Activated CD4-positive, alpha-beta memory T cell treated with anti-CD3 and anti-CD28 coated beads for 36 hours (primary cell): Measurements from ENCODE around the gene AHRR. TPM values are rescaled to one million over a fixed set of nuclear protein-coding genes. Genes with fewer than 3 reads are reported as not detected.
A peak's percentile ranks its signal among the peaks of the same experiment; 100 is the strongest.
"Not testable (repeated sequence)": the region's sequence is repeated elsewhere in the genome, so short reads cannot be mapped to it uniquely, and the experiment has no call there.

Source experiments
- CTCF ChIA-PET: fragments of 350-600 bp; sonication (Branson Sonifier 250); formaldehyde crosslinking; loops from one replicate; lab custom pipeline; 2021; ENCODE audit warnings: antibody characterized with exemption, inconsistent platforms; lab: Charles Lee
- POLR2A ChIA-PET: fragments of 350-600 bp; sonication (Branson Sonifier 250); formaldehyde crosslinking; loops from one replicate; lab custom pipeline; 2021; ENCODE audit warnings: antibody characterized with exemption; lab: Charles Lee
- DNase-seq: peaks from one replicate; pipeline ENCODE4 v3.0.0-alpha.2; 2020
- H3K27ac Mint-ChIP-seq: one replicate; pipeline ENCODE4 v1.8.0; 2021; ENCODE audit warnings: mixed read lengths
- H3K27me3 Mint-ChIP-seq: one replicate; pipeline ENCODE4 v1.8.0; 2021; ENCODE audit warnings: mixed read lengths
- H3K36me3 Mint-ChIP-seq: one replicate; pipeline ENCODE4 v1.8.0; 2021; ENCODE audit warnings: mixed read lengths
- H3K4me1 Mint-ChIP-seq: one replicate; pipeline ENCODE4 v1.8.0; 2021; ENCODE audit warnings: low read depth, mixed read lengths
- H3K4me3 Mint-ChIP-seq: one replicate; pipeline ENCODE4 v1.8.0; 2021; ENCODE audit warnings: mild to moderate bottlenecking, mixed read lengths
- H3K9me3 Mint-ChIP-seq: one replicate; pipeline ENCODE4 v1.8.0; 2021; ENCODE audit warnings: mixed read lengths
- intact Hi-C: fragments of 100-400 bp; cut with micrococcal nuclease; formaldehyde crosslinking; loops from one replicate; pipeline ENCODE4 v1.15.1; 2023
- total RNA-seq, 2 experiments: library from RNA; stranded (reverse); gene quantifications; one replicate each; pipeline ENCODE4 v1.2.3, GENCODE V29; 2021

Gene AHRR
- total RNA-seq, result 10 to 100 TPM; 16.7 to 16.8 TPM

- peak; percentile 71 for DNase-seq
Observed at GRCh38 chr5:321230-321725, at the start of gene AHRR. Gene AHRR (plus strand): TSS chr5:321714. CDS start chr5:343903, 22,189 bp downstream.

GRCh38 chr5:271828-272167, 49.7 kb upstream of the AHRR start:
- not testable (repeated sequence) for DNase-seq, H3K9me3 Mint-ChIP-seq, H3K27me3 Mint-ChIP-seq
- intact Hi-C loops, result loop anchor here (1.0 to 5.0 kb wide), 3 partner anchors 52 to 1521 kb away; partner anchors contain the start of gene EXOC3
- Mint-ChIP-seq H3K4me1 (peaks cover 39% of the 10 kb centered on the region), H3K27ac (peak overlapping the region; percentile 76), H3K36me3 (peaks cover 27% of the 10 kb centered on the region), H3K4me3 (peak overlapping the region; percentile 85)
- POLR2A ChIA-PET, result interaction anchor here (0.9 to 1.9 kb wide), 5 partner anchors 49 to 200 kb away, joined by 3 to 10 read pairs (median 3); partner anchors contain the start of genes AHRR, CCDC127 and SDHA
- CTCF ChIA-PET, result interaction anchor here (0.7 kb wide), 1 partner anchor 159 kb away, joined by 3 read pairs; no protein-coding TSS in a partner anchor

More at GRCh38 chr5:321230-321725, at the start of gene AHRR:
- Mint-ChIP-seq H3K27me3 (peaks cover 30% of the 10 kb centered on the region), H3K27ac (no peak within 1 kb of the TSS), H3K36me3 (peaks cover 15% of the 10 kb centered on the region), H3K4me1 (peaks cover 9% of the 10 kb centered on the region), H3K4me3 (peak within 1 kb of the TSS; percentile 69), H3K9me3 (no peaks in the 10 kb centered on the region)
- ChIA-PET CTCF (interaction anchor here (1.0 to 2.3 kb wide), 6 partner anchors 8 to 133 kb away, joined by 3 to 14 read pairs (median 4); no protein-coding TSS in a partner anchor), POLR2A (interaction anchor here (1.3 to 1.4 kb wide), 2 partner anchors 47 to 50 kb away, joined by 3 to 4 read pairs; partner anchors contain the start of gene PDCD6)
- intact Hi-C loops, result loop anchor here (1.0 kb wide), 1 partner anchor 13 kb away; no protein-coding TSS in a partner anchor

- POLR2A ChIA-PET, DNase-seq: not testable (repeated sequence)
- intact Hi-C loops, result loop anchor here (5.0 kb wide), 2 partner anchors 169 to 1519 kb away; partner anchors contain the start of gene EXOC3
Observed at GRCh38 chr5:273091-273490, 48.4 kb upstream of the AHRR start.

GRCh38 chr5:273491-273890, 48.0 kb upstream of the AHRR start:
- H3K27me3 Mint-ChIP-seq, POLR2A ChIA-PET, H3K27ac Mint-ChIP-seq, CTCF ChIA-PET, DNase-seq, H3K9me3 Mint-ChIP-seq: not testable (repeated sequence)
- peaks cover 27% of the 10 kb centered on the region for H3K36me3 Mint-ChIP-seq
- peak overlapping the region; percentile 85 for H3K4me3 Mint-ChIP-seq
- intact Hi-C loops, result loop anchor here (5.0 kb wide), 2 partner anchors 169 to 1519 kb away; partner anchors contain the start of gene EXOC3
- H3K4me1 Mint-ChIP-seq, result peaks cover 39% of the 10 kb centered on the region

More at GRCh38 chr5:273091-273490, 48.4 kb upstream of the AHRR start:
- H3K9me3 Mint-ChIP-seq, H3K27ac Mint-ChIP-seq, CTCF ChIA-PET, H3K27me3 Mint-ChIP-seq: not testable (repeated sequence)
- peak overlapping the region; percentile 85 for H3K4me3 Mint-ChIP-seq
- H3K4me1 Mint-ChIP-seq, result peaks cover 39% of the 10 kb centered on the region
- peaks cover 27% of the 10 kb centered on the region for H3K36me3 Mint-ChIP-seq

- H3K27ac Mint-ChIP-seq, H3K27me3 Mint-ChIP-seq, DNase-seq, H3K9me3 Mint-ChIP-seq, POLR2A ChIA-PET, H3K4me3 Mint-ChIP-seq: not testable (repeated sequence)
- CTCF ChIA-PET, result interaction anchor here (1.2 kb wide), 1 partner anchor 86 kb away, joined by 3 read pairs; no protein-coding TSS in a partner anchor
- intact Hi-C loops, result loop anchor here (5.0 kb wide), 2 partner anchors 168 to 1518 kb away; partner anchors contain the start of gene EXOC3
- peaks cover 42% of the 10 kb centered on the region for H3K4me1 Mint-ChIP-seq
- peaks cover 27% of the 10 kb centered on the region for H3K36me3 Mint-ChIP-seq
Observed at GRCh38 chr5:274346-274745, 47.2 kb upstream of the AHRR start.

- CTCF ChIA-PET, result no interaction called here
- no peak for DNase-seq
- intact Hi-C loops, result no loop called here
- POLR2A ChIA-PET, result no interaction called here
- Mint-ChIP-seq H3K27me3 (no peaks in the 10 kb centered on the region), H3K36me3 (peaks cover 24% of the 10 kb centered on the region), H3K4me1 (peaks cover 59% of the 10 kb centered on the region), H3K4me3 (no peak overlapping the region), H3K9me3 (no peaks in the 10 kb centered on the region), H3K27ac (no peak overlapping the region)
Observed at GRCh38 chr5:278646-279045, 42.9 kb upstream of the AHRR start.

- Mint-ChIP-seq H3K36me3 (peaks cover 23% of the 10 kb centered on the region), H3K4me1 (peaks cover 59% of the 10 kb centered on the region)
- DNase-seq, H3K4me3 Mint-ChIP-seq, POLR2A ChIA-PET, H3K27me3 Mint-ChIP-seq, CTCF ChIA-PET, H3K27ac Mint-ChIP-seq, intact Hi-C loops, H3K9me3 Mint-ChIP-seq: not testable (repeated sequence)
Observed at GRCh38 chr5:279051-279665, 42.4 kb upstream of the AHRR start.

- no peak overlapping the region for H3K4me3 Mint-ChIP-seq
- no peaks in the 10 kb centered on the region for H3K27me3 Mint-ChIP-seq
- peaks cover 27% of the 10 kb centered on the region for H3K36me3 Mint-ChIP-seq
- no peaks in the 10 kb centered on the region for H3K9me3 Mint-ChIP-seq
- intact Hi-C loops, result no loop called here
- peaks cover 41% of the 10 kb centered on the region for H3K4me1 Mint-ChIP-seq
- ChIA-PET POLR2A (no interaction called here), CTCF (interaction anchor here (1.6 to 2.6 kb wide), 3 partner anchors 31 to 160 kb away, joined by 4 to 7 read pairs (median 7); no protein-coding TSS in a partner anchor)
- DNase-seq, result no peak
- H3K27ac Mint-ChIP-seq, result no peak overlapping the region
Observed at GRCh38 chr5:285991-286557, 35.4 kb upstream of the AHRR start.

- CTCF ChIA-PET, H3K4me3 Mint-ChIP-seq, H3K27me3 Mint-ChIP-seq, POLR2A ChIA-PET, intact Hi-C loops, H3K27ac Mint-ChIP-seq, H3K9me3 Mint-ChIP-seq, DNase-seq: not testable (repeated sequence)
- Mint-ChIP-seq H3K4me1 (peaks cover 11% of the 10 kb centered on the region), H3K36me3 (peaks cover 18% of the 10 kb centered on the region)
Observed at GRCh38 chr5:290200-290599, 31.3 kb upstream of the AHRR start.

GRCh38 chr5:291345-291744, 30.2 kb upstream of the AHRR start:
- H3K9me3 Mint-ChIP-seq, CTCF ChIA-PET, POLR2A ChIA-PET, H3K27me3 Mint-ChIP-seq, H3K4me3 Mint-ChIP-seq, DNase-seq, H3K27ac Mint-ChIP-seq, intact Hi-C loops: not testable (repeated sequence)
- H3K36me3 Mint-ChIP-seq, result peaks cover 12% of the 10 kb centered on the region
- peaks cover 17% of the 10 kb centered on the region for H3K4me1 Mint-ChIP-seq

- not testable (repeated sequence) for H3K27me3 Mint-ChIP-seq, H3K4me3 Mint-ChIP-seq
Observed at GRCh38 chr5:294788-295187, 26.7 kb upstream of the AHRR start.

GRCh38 chr5:296207-296606, 25.3 kb upstream of the AHRR start:
- H3K36me3 Mint-ChIP-seq, CTCF ChIA-PET, H3K27ac Mint-ChIP-seq, H3K9me3 Mint-ChIP-seq, intact Hi-C loops, H3K4me3 Mint-ChIP-seq, H3K27me3 Mint-ChIP-seq, POLR2A ChIA-PET, DNase-seq: not testable (repeated sequence)
- peaks cover 25% of the 10 kb centered on the region for H3K4me1 Mint-ChIP-seq

More at GRCh38 chr5:294788-295187, 26.7 kb upstream of the AHRR start:
- H3K9me3 Mint-ChIP-seq, POLR2A ChIA-PET, H3K36me3 Mint-ChIP-seq, CTCF ChIA-PET, DNase-seq, intact Hi-C loops, H3K27ac Mint-ChIP-seq: not testable (repeated sequence)
- H3K4me1 Mint-ChIP-seq, result peaks cover 22% of the 10 kb centered on the region
